ENCODE results near the gene BTBD16.

BTBD16 gene

DNA sequence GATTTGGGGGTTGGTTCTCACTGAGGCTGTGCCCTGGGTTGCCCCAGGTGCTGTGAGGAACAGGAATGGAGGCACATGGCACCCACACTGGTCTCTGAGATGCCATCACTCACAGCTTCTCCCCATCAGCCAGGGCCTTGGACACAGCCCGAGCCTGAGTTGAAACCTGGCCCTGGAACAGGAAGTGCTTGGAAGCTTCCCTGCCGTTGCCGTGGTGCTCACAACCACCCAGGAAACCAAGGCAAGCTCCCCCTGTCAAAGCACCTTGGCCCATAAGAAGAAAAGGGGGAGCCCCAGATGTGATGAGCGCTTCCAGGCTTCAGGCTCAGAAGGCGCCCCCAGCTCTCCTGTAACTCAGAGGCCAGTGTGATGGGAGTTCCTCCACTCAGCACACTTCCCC is at the start of gene BTBD16:
Gene BTBD16, plus strand, starts transcription at position 221 of the 400 bp plus-strand sequence. CDS start 3,786 bp downstream, outside the sequence.
- no peak for DNase-seq (ENCODE audit: low read depth in 2 of 2)

DNA sequence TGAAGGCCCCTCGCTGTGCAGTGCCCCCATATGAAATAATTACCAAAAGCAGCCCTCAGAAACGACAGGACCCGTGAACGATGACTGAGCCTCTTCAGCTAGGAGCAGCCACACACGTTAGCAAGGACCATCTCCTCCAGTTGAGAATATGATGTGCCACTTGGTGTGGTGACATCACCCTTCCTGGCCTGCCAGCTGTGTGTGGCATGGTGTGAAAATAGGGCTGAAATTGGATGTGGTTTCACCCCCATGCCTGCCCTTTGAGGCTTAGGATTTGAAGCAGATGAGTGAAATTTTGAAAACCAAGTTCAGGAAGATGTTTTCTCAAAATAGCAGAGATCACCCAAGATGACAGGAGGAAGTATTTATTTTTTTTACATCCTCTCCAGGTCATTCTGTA is 49.1 kb upstream of the BTBD16 start:
- DNase-seq (ENCODE audit: low read depth in 2 of 2): no peak

DNA sequence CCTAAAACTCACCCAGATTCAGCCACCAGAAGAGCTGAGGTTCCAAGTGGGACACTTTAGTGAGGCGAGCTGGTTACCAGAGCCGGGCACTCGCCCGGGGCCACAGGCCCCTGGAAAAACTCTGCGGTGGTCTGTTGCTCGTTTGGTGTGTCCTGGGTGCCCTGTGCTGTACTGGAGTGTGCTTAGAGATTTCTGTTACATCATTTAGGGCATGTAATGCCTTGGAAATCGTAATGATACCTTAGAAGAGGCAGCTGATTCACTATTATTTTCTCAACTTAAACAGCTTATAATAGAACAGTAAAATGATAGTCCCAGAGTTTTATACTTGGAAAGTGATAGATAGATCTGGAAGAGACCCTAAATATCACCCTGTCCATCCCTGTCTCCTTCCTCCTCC is 48.5 kb upstream of the BTBD16 start:
- DNase-seq (ENCODE audit: low read depth in 2 of 2): no peak

DNA sequence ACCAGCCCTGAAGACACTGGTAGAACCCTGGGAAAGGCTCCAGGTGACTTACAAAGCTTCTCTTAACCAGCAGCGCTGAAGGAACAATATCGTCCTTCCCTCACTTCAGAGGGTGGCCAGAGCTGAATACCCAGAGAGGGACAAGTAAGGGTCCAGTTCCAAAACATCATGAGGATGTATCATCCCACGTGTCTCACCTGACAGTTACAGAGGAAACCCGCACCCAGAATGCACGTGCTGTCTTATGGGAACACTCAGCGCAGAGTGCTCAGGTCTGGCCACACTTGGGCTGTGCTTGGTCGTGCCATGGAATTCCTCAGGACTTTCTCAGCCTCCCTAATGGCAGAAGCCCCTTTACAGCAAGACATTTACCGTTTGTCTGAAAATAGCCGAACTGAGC is 46.9 kb upstream of the BTBD16 start:
- no peak for DNase-seq (ENCODE audit: low read depth in 2 of 2)

DNA sequence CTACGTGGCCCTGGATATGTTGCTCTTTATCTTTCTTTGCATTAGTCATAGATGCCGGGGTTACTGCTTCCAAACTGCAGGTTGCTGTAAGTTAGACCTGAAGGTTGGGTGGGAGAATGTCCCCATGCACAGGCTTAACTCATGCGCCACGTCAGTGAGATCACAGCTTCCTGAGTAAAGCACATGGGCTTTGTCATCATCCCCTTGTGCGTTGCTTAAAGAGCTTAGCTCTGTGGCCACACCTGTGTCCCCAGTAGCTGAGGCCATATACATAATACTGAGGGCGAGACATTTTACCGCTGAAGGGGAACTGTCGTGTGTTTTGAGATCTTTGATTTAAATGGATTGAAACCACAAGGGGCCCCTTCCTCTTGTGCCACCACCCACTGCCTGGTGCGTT is 45.8 kb upstream of the BTBD16 start:
- DNase-seq (ENCODE audit: low read depth in 2 of 2): no peak

DNA sequence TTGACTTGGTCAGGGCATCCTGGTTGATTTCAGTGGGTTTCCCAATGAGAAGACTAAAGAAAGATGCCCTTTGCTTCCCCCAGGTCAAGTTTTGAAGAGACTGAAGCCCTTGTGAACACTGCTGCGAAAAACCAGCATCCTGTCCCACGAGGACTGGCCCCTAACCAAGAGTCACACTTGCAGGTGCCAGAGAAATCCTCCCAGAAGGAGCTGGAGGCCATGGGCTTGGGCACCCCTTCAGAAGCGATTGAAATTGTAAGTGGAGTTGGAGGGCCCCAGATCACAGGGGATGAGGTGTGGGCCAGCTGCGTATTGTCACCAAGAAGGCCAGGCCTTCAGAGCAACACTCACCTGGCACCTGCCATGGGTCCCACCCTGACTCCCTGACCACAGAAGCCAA is 43.3 kb upstream of the BTBD16 start:
- no peak for DNase-seq (ENCODE audit: low read depth in 2 of 2)

DNA sequence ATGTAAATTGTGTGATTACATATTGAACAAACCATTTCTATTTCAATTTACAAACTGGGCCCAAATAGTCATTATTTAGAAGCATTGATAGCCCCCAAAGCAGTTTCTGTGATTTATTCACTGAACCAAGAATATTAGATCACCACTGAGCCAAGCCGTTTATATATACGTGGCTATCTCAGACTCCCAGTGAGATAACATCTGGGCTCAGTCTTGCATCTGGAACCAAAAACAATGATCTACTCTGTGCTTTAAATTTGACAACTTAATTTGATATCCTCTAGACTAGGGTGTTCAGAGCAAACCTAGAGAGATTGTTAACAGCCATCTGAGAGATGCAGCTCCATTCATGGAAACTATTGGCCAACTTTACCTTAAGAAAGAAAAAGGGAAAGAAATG is 41.4 kb upstream of the BTBD16 start:
- no peak for DNase-seq (ENCODE audit: low read depth in 2 of 2)

DNA sequence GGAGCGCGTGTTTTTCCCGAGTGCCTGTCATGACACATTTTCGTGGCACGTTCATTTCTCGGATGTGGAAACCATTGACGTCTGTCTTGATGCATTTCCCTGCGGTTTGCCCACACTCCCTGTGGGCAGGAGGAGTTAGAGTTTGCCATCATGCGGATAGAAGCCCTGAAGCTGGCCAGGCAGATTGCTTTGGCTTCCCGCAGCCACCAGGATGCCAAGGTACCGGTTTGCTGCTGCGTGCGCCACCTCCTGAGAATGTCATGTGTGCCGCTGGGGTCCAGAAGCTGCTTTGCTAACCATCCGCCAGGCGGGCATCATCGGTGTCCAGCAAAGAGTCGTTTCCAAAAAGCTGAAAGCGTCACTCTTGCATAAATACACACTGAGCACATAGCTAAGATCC is 40.9 kb upstream of the BTBD16 start:
- no peak for DNase-seq (ENCODE audit: low read depth in 2 of 2)

DNA sequence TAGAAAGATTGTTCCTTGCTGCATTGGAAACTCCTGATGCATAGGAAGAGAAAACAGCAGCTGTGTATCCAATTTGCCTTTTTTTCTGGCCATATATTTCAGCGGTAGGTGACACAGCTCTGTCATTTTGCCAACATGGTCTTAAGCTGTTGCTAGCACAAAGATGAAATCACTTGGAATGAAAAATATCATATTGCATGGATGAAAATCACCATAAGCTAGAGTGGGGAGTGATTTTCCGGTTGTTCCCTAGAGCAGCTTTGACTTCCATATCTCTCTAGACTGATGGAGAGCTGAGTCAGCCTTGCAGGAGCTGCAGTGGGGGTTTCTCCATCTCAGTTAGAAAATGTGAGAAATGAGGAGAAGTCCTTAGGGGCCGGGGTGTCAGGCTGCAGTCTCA is 38.3 kb upstream of the BTBD16 start:
- no peak for DNase-seq (ENCODE audit: low read depth in 2 of 2)

DNA sequence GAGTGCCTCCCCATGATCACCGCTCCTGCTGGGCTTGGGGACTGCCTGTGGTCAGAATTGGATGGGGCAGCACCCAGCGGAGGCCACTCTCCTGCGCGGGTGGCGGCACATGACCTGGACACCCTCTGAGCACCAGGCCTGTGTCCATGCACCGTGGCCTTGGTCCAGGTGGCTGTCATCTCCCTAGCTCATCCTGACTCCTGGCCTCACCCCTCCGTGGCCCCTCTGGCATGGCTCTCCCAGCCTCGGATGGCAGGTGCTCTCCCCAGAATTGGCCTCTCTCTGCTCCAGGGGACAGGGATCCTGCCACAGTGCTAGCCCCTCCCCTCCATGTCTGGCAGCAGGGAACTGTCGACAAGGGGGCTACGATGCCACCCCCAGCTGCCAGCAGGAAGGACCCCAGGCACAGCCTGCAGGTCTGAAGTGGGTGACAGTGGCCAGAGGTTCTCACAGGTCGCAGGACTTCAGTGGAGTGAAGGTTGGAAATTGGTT is 37.2 kb upstream of the BTBD16 start:
- no peak for DNase-seq (ENCODE audit: low read depth in 2 of 2)

DNA sequence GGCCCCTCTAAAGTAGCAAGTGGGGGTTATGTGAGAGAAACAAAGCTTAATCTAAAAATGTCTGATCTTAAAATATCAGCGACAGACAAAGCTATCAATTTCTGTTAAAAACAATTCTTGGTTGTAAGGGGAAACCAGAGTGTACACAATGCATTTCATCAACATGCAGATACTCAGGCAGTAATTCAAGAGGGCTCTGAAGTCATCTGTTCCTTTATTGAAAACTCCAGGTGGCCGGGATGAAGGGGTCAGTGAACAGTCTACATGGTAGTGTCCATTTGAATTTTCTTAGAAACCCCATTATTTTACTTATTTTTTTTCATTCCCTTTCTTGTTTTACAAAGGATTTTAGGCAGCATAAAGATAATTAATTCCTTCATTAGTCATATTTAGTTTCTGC is 36.7 kb upstream of the BTBD16 start:
- no peak for DNase-seq (ENCODE audit: low read depth in 2 of 2)

DNA sequence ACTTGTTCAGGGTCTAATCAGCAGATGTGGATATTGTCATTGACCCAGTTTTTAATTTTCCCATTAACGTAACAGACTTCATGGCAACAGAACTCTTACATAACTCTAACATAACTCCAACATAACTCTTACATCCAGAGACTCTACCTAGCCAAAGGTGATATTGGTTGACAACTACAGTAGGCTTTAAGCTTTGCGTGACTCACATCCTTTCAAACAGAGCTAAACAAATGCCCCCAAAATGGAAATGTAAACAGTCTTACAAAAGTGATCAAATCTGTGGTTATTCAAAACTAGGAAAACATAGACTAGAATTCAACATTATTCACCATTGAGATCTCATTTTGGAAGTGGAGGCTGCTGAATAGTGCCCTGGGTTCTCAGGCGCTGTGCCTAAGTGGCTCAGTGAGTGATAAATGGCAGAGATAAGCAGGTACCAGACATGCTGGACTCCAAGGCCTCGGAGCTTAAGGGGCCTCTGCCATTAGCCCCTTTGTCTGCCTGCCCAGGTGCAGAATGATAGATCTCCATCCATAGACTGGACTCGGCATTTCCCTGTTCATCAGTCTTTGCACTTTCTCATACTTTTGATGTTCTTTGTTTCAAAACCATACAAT is 34.3 kb upstream of the BTBD16 start:
- DNase-seq (ENCODE audit: low read depth in 2 of 2): no peak

DNA sequence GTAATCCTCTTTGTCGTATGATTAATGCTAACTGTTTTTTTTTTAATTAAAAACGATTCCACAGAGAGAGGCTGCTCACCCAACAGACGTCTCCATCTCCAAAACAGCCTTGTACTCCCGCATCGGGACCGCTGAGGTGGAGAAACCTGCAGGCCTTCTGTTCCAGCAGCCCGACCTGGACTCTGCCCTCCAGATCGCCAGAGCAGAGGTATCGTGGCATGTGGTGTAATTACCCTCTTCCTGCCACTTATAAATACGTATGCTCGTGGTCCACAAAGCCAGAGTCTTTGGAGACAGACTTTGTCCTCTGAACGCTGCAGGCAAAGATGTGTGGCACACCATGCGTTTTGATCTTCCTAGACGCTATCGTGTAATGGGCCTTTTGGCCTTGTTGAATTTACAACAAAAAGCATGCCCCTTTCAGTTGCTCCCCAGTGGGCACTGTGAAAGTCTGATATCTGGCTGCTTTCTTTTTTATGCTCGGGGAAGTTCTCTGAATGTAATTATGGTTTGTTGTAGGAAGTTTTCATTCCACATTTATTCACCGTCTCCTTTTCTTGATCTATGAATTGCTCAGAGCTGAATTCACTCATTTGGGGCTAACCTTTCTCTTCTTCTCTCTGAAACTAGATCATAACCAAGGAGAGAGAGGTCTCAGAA is 33.6 kb upstream of the BTBD16 start:
- DNase-seq (ENCODE audit: low read depth in 2 of 2): no peak

DNA sequence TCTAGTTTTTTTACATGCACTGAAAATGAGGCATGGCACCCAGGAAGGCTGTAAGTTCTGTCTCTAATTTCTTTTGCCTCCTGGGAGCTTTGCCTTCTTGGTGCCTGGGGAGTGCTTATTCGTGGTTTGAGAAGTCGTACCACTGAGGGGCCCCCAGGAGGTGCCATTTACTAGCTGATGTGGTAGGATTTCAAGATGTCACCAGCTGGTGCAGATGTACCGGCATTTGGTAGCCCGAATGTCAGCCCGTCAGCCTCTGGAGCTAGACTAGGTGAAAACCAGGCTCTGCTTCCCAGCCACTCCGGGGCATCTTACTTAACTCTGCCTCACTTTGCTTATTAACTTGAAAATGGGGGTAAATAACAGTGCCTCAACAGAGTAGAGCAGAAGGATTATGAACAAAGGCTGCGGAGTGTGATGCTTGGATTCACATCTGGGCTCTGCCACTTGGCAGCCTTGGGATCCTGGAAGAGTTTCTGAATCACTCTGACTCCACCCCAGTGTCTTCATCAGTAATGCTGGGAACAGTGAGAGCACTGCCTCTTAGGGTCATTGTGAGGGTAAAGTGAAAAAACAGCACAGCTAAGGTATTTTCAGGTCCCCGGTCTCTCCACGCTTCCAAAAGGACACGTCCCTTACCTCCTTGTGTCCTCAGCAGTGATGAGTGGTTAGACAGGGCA is 31.4 kb upstream of the BTBD16 start:
- DNase-seq (ENCODE audit: low read depth in 2 of 2): no peak

DNA sequence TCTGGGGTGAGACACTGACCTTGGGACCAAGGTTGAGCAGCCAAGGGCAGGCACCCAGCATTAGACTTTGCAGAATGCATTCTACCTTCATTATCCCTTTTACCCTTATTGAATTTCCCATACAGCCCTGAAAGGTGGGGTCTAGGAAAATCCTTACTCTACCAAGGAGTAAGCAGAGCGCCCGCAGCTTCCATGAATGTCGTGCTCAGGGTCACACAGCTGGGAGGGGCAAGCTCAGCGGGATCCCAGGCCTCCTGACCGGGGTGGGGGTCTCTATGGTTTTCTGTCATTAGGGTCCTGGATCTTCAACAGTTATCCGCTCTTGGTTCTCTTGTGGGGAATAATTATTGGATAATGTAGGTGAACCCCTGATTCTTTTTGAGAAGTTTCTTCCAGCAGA is 30.7 kb upstream of the BTBD16 start:
- no peak for DNase-seq (ENCODE audit: low read depth in 2 of 2)

DNA sequence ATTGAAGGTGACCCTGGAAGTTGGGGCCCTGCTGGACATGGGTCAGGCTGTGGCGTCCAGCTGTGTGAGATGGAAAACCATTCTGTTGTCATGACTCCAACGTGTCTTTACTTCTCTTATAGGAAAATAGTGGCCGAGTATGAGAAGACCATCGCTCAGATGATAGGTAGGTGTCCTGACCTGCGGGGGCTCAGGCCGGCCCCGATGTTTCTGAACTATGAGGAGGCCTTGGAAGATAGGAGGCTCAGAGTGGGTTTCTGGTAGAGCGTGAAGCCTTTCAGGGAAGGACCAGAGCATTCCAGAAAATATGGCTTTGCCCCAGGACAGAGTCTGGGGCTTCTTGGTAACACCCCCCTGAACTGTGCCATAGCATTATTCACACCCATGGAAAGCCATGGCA is 29.3 kb upstream of the BTBD16 start:
- DNase-seq (ENCODE audit: low read depth in 2 of 2): no peak

DNA sequence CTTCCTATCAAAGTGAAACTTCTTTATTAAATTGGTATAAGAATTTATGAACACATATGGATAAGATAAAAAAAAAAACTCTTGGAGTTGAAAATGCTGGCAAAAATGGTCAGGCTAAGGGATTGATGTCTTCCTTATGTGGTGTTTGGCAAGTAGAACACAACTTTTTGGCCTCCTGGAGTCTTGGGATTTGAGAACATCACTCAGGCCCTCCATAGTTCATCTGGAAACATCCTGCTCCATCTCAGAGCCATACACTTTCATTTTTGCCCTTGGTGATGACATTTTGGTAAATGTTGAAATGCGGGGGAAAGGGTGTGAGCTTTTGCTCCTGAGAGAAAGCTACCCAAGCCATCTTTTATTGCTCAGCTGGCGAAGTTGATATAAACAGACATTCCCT is 27.5 kb upstream of the BTBD16 start:
- no peak for DNase-seq (ENCODE audit: low read depth in 2 of 2)

DNA sequence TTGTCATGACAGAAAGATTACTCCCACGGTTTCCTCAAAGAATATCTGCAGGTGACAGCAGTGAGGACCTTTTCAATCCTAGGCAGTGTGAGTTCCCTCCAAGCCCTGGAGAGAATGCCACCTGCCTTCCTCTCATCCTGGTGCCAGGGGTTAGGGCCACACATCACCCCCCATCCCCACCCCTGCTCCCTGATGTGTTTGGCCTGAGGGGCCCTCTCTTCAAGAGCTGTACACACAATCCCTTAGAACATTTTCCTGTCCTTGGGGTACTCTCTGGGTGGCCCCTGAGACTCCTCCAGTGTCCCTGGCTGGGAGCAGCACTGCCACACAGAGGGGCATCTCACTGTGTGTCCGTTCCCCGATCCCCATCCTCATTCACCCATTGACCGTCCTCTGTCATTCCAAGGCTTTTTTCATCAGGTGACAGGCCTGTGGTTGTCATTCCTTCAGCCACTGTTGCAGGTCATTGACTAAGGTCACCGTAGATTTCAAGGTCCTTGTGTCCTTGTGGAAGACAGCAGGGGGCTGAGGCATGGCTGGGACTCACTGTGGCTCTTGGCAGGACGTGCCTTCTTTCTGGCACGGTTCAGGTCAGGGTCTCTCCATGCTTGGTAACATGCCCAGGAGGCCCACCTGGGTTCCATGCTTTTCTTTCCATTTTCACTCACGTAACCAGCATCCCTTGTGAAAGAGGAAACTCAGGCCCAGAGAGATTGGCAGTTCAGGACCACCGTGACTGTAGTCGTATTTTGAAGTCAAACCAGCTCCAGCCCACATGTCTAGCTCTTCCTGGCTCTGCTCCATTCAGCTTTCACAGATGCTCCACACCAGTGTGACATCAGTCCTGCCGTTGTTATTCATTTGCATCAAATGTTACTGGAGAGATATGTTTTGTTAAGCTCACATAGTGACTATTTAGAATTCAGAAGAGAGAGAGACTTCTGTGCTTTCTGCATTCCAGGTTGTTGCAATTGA is 26.8 kb upstream of the BTBD16 start:
- DNase-seq (ENCODE audit: low read depth in 2 of 2): no peak

DNA sequence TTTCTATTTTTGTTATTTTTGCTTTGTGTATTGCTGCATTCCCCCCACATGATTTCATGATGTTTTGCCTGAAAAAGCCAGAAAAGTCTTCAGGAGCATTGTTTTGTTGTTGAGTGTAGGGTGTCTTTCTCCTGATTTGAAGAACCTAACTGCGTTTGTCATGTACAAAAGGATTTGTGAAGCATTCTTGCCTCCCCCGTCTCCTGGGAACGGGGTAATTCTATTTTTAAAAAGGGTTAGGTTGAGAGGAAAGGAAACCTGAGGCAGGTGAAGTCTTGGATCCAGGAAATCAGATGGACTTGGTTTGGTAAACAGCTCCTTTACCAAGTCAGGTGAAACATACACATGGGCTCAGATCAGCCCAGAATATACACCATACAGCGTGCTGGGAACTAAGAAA is 26.0 kb upstream of the BTBD16 start:
- DNase-seq (ENCODE audit: low read depth in 2 of 2): no peak

DNA sequence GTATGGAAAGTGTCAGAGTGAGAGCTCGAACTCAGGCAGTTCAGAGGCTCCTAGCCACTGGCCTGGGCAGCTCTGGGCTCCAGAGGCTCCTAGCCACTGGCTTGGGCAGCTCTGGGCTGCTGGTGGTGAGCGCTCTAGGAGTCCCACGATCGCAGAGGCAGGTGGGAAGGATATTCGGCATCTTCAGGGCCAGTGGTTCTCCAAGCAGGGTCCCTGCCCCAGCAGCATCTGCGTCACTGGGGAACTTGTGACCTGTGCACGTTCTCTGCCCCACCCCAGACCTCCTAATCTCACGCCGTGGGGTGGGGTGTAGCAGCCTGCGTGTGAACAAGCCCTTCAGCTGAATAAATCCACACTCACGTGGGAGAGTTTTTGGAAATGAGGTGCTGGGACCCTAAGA is 25.2 kb upstream of the BTBD16 start:
- no peak for DNase-seq (ENCODE audit: low read depth in 2 of 2)

DNA sequence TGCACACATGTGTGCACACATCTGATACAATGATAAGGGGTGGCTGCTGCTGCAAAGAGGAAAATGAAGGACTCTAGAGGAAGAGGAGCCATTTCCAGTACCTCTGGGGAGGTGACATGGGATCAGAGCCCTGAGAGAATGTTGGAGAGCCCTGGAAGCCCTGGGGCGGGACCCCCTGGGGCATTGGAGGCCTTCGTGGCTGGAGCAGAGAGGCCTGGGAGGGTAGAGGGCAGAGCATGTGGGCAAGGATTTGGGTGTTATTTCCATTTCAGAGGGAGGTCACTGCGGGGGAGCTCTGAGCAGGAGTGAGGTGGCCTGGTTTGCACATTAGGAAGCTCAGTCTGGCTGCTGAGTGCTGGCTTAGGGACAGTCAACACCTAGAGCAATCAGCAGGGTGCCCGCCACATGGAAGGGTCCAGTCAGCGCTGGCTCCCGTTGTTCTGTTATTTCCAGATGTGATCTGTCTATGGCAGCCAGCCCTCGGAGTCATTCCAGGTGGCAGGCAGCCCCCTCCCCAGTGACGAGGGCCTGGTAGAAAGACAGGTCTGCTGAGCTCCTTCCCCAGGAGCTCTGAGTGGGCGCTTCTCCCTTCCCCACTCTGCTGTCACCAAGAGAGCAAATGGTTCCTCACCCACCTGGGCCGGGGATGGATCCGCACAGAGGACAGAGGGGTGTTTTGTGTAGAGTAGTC is 24.1 kb upstream of the BTBD16 start:
- no peak for DNase-seq (ENCODE audit: low read depth in 2 of 2)
